Adrenal gland (tissue), 5 donors: ENCODE results near the gene CA9.

Experiments
- CTCF ChIP-seq, 6 experiments: fragments of 450-650 bp in 4 of 6; fragments of 200-600 bp in 2 of 6; sonication (generic) in 1 of 6; IDR thresholded peaks; 1 replicate in 5 of 6; 2 replicates in 1 of 6; pipeline versions ENCODE4 v1.5.1 to v1.8.0; 2016 to 2021; ENCODE audit warnings: antibody characterized with exemption in 6 of 6, mild to moderate bottlenecking in 2 of 6, moderate library complexity in 1 of 6
- POLR2A ChIP-seq, 2 donors: fragments of 450-650 bp; IDR thresholded peaks; one replicate each; pipeline ENCODE4 v1.6.1; 2017; ENCODE audit warnings: antibody characterized with exemption in 2 of 2, mild to moderate bottlenecking in 2 of 2, moderate library complexity in 1 of 2
- donor health status: DM: no; HTN: no; CAD: no.

- TF ChIP-seq POLR2A (IDR thresholded peaks at IDR 0.05) (no peak), CTCF (IDR thresholded peaks at IDR 0.05) (peak; percentile 72 to 85 (median 84))
Observed at GRCh38 chr9:35696520-35697215, 22.9 kb downstream of the CA9 start.
